Measurements from ENCODE around the gene SH2B3.
A peak's percentile ranks its signal among the peaks of the same experiment; 100 is the strongest.

SH2B3 gene

GRCh38 chr12:111405859-111406473, at the start of gene SH2B3:
SH2B3 (plus strand) TSS chr12:111405923; CDS start chr12:111418146, 12,223 bp downstream.
- peak within 1 kb of the TSS; percentile 89 for H3K4me3 ChIP-seq (ENCODE audit: low read depth, low read length)
- TF ChIP-seq CTCF (IDR thresholded peaks at IDR 0.05; ENCODE audit: low read depth, low read length), result no peak

DNA sequence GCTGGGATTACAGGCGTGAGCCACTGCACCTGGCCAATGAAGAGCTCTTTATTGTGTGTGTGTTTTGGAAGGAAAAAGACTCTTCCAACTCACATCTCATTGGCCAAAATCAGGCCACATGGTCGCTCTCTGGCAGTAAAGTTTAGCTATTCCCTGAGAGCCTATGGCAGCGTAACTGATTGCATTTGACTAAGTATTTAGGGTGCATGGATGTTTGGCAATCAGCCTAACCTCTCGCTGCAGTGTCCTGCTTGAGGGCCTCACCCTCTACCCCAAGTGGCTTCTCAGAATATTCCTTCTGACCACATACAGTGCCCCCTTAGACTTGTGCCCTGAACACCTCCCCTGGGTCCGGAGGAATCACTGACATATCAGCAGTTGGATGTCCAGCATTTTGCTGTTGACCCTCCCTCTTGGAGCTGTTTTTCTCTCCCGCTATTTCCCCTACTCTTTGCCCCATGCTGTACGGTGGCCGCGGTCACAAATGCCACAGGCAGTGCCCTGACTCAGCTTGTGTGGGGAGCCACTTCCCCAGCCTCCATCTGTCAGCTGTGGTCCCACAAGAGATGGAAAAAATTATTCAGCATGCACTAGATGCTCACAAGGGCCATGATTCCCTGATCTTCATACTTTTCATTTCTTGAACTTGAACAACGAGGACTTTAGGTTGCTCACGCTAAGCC, 46.4 kb upstream of the SH2B3 start:
- TF ChIP-seq CTCF (IDR thresholded peaks at IDR 0.05; ENCODE audit: low read depth, low read length), result no peak
- H3K4me3 ChIP-seq (ENCODE audit: low read depth, low read length), result no peak overlapping the region

GRCh38 chr12:111359914-111360276, 45.8 kb upstream of the SH2B3 start:
- no peak for TF ChIP-seq CTCF (IDR thresholded peaks at IDR 0.05; ENCODE audit: low read depth, low read length)
- H3K4me3 ChIP-seq (ENCODE audit: low read depth, low read length), result no peak overlapping the region

- no peak overlapping the region for H3K4me3 ChIP-seq (ENCODE audit: low read depth, low read length)
- no peak for TF ChIP-seq CTCF (IDR thresholded peaks at IDR 0.05; ENCODE audit: low read depth, low read length)
Observed at GRCh38 chr12:111360325-111360930, 45.3 kb upstream of the SH2B3 start.

DNA sequence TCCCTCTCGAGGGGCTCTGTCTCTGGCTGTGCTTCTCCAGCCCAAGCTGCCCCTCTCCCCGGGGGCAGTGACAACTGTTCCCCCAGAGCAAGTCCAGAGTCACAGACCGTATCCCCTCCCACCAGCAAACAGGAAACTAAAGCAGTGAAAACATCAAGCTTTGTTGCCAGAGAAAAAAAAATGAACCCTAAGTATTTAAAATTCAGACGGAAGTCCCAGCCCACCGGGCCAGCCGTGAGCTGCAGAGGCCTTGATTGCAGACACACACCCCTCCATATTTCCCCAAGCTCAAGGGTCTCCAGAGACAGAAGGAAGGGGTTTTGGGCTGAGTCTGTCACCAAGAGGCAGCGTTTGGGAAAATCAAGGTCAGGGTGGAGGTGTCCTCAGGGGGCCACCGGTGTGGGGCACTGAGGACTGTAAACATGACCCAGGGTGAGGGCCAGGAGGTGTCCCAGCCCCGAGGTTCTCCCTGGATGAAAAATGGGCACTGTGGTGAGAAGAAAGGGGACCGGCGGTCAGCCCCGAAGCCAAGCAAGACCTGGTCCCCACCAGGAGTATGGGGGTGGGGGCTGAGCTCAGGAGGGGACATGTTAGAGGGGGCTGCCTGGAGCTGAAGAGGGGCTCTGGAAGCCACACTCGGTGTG, 44.5 kb upstream of the SH2B3 start:
- no peak overlapping the region for H3K4me3 ChIP-seq (ENCODE audit: low read depth, low read length)
- no peak for TF ChIP-seq CTCF (IDR thresholded peaks at IDR 0.05; ENCODE audit: low read depth, low read length)

DNA sequence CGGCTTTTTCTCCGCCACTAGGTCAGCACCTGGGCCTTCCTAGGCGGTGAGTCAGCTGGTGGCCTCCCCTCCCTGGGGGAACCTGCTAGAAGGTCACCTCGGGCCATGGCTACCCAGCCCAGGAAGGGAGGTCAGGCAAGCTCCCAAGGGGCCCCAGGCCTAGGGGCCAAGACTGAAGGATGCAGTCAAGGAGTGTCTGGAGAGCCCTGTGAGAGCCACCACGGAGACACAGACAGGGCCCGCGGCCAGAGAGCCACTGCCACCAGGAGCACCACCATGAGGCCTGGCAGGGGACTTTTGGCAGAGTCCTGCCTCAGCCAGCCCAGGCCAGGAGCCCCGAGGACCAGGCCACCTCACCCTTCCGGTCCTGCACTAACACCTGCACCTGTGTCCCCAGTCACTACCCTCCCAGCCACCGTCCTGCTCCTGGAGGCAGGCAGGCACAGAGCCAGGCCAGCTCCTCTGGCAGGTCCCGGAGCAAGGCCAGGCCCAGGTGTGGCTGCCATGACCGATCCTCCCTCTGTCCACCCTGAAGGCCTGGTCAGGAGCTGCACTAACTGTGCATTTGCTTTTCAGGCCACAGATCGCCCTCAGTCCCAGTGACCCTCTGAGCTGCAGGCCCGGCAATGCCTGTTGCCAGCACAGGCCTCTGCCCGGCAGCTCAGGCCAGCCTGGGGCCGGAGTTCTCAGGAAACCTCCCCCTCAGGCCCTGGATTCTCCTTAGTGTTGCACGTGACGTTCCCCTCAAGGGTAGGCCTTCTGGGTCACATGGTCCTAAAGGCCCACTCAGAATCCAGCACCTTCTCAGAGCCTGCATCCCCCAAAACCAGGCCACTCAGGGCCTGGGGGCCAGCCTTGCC, 43.8 kb upstream of the SH2B3 start:
- H3K4me3 ChIP-seq (ENCODE audit: low read depth, low read length), result no peak overlapping the region
- TF ChIP-seq CTCF (IDR thresholded peaks at IDR 0.05; ENCODE audit: low read depth, low read length), result no peak

Measured in WI38 (cell line).